Kidney capillary endothelial cell (primary cell): ENCODE results near the gene SMIM20.

Experiments
- DNase-seq: peaks from one replicate; pipeline ENCODE4 v3.0.0-alpha.2; 2018; ENCODE audit warnings: low spot score

The SMIM20 gene

GRCh38 chr4:25926462-25926861, 12.4 kb downstream of the SMIM20 start:
- DNase-seq = no peak

DNA sequence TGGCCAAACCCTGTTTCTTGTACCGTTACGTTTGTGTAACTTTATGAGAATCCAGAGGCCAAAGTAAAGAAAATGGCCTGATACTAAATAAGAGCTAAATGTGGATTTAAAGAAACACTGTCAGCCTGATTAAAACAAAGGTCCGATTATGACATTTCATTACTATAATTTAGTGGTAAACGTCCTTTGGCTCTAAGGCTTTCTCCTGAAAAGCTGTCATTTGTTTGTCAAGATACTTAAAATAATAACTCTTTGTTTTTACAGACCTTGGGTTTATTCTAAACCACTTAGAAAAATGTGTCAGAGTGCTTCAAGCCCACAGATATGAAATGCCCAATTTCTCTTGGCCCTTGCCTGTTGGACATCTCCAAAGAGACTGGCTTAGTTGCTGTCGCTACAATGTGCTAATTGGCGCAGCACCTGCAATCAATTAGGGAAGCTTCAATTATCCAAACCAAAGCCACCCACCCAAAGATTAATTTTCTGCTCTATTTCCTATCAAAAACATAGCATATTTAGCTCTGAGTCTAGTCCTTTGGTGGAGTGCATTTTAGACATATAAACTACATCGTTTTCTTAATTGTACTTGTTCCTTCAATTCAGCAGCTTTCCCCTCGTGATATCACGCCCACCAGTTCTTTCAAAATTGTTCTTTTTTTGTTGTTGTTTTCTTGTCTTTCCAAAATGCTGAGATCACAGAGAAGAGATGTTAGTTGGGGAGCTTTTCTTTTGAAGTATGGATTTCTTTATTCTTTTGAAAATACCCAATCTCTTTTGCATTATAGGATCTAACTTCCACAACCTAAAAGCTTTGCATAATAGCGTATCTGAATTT, 13.6 kb downstream of the SMIM20 start:
- no peak for DNase-seq

DNA sequence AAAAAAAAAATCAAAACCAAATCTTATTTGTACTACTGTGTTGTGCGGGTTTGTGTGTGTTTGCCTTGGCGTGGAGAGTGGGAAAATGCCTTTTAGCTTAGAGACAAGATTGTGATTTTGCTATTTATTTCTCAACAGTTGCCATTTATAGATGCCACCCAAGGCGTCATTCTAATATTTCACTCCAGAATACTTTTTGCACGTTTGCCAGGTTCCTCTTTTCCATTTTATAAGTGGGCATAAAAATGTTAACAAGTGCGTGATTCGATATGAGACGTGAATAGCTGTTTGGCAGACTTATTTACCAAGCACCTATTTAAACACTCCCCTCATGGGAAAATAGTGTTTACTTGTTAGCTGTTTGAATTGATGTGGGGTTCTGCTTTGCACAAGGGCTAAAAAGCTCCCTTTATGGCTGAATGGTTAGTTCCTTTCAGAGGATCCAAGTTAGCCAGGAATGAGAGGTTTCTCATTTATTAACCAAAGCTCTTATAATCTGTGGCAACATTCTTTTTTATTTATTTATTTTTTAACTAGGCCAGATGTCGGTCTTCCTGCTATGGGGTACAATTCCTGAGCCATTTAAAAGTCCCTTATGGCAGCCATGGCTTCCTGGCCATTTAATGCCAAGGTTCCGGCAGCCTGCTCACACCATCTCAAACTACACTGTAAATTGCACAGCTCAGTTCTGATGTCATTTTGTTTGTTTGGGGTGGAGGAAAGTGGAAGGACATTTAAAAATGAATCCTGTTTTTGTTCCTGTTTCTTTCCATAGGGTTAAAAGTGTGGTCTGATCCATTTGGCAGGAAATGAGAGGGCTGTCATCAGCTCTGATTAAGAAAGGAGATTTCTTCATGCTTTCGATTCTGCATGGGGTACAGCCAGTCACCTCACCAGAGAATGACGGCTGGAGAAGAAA, 14.6 kb downstream of the SMIM20 start:
- DNase-seq = no peak

DNA sequence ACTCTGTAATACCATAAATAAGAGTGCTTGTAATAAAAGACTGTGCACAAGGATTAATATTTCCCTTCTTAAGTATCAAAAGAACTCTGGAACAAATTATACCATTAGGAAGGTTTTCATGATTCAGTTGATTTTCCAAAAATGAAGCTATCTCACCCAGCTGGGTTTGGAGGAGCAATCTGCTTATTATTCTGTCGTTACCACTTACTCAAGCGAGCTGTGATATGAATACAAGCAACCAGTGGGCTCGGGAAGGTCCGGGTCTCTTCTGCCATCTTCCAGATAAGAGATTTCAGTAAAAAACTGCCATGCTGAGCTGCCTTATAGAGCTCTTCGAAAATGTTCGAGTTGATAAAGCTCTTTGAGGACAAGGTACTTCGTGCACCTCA, 15.3 kb downstream of the SMIM20 start:
- no peak for DNase-seq

DNA sequence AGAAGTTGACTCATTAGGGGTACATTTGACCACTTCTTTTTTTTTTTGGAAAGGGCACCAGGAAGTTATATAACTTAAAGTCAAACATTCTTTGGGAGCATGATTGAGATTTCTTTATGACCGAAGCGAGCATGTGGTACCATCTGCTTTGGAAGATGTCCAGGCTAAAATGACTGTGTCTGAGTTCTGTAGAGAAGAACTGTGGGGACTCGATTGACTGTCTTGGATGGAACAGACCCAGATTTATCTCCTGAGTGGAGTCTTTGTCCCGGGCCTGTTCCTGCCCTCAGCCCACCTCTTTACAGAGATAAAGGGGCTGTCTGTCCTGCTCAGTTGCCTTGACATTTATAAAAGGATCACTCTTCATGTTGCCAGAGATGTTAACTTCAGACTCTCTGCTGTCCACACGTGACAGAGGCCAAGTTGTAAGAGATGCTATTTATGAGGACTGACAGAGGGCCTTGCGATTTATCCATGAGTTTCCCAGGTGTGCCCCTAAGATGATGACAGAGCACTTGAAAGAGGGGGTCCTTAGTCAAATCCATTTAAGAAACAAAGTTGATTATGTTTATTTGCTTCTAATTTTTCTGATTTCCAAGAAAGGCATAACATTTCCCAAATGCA, 16.8 kb downstream of the SMIM20 start:
- DNase-seq = no peak

- DNase-seq = no peak
Measured at GRCh38 chr4:25936696-25937095, 22.7 kb downstream of the SMIM20 start.

DNA sequence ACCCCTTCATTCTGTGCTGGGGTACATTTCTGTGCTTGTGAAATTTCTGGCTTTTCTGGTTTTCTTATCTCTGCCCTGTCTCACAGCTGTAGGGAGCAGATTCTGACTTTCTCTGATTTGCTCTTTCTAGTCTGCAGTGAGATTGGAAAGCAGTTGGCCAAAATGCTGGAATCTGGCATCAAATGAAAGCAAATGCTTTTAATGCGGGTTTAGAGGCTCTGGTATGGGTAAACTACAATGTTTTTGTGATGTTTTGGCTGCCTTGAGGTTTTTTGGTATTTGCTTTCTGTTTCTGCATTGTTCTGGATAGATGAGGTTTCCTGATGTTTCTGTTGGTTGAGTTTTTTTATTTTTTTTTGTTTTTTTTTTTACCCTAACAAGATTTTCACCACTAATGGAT, 23.8 kb downstream of the SMIM20 start:
- DNase-seq = no peak

DNA sequence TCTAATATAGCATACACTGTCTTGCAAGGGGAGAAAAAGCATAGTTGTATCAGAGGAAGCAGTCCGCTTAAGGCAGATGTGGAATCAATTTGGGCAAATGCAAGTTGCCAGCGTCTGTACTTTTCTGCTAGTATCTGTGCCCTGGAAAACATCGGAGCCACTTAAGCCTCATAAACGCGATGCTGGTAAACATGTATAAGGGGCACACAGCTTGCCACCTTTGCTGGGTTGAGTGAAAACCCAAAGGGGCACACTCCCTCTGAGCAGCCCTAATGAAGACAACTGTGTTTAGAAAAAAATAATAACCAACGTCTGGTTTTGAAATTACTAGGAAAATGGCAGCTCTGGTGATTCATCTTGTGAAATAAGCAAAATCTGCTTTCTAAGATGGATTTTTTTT, 24.3 kb downstream of the SMIM20 start:
- DNase-seq = no peak

DNA sequence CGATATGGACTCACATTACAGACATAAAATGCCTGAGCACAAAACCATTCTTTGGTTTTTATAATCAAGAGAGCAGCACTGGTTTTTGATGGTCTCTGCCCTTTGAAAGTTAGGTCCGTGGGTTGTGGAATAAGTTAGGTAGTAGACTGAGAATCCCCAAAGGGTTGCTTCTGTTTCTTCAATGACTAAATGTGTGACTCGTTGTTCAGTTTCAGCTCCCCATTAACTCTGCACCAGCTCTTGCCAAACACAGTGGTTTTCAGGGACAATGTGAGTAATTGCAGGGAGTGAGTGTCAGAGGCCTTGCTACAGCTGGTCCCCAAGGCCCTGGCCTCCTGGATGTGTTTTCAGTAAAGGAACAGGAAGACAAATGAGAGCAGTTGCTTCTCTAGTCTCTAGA, 24.8 kb downstream of the SMIM20 start:
- DNase-seq = no peak

- no peak for DNase-seq
Measured at GRCh38 chr4:25939330-25939729, 25.3 kb downstream of the SMIM20 start.

- DNase-seq = no peak
Measured at GRCh38 chr4:25941457-25942221, 27.6 kb downstream of the SMIM20 start.

GRCh38 chr4:25943312-25943711, 29.3 kb downstream of the SMIM20 start:
- no peak for DNase-seq

GRCh38 chr4:25943805-25944204, 29.8 kb downstream of the SMIM20 start:
- no peak for DNase-seq

DNA sequence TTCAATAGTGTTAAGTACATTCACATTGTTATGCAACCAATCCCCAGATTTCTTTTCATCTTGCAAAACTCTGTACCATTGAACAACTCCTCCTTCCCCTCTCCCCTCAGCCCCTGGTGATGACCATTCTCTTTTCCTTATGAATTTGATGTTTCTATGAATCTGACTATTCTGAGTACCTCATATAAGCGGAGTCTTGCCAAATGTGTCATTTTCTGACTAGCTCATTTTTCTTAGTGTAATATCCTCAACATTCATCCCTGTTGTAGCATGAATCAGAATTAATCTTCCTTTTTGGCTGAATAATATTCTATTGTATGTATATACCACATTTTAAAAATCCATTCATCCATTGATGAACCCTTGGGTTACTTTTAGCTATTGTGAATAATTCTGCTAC, 34.0 kb downstream of the SMIM20 start:
- DNase-seq = no peak

GRCh38 chr4:25949173-25949748, 35.2 kb downstream of the SMIM20 start:
- DNase-seq = no peak

- no peak for DNase-seq
Measured at GRCh38 chr4:25949994-25950393, 36.0 kb downstream of the SMIM20 start.

- no peak for DNase-seq
Measured at GRCh38 chr4:25950461-25951389, 36.7 kb downstream of the SMIM20 start.

DNA sequence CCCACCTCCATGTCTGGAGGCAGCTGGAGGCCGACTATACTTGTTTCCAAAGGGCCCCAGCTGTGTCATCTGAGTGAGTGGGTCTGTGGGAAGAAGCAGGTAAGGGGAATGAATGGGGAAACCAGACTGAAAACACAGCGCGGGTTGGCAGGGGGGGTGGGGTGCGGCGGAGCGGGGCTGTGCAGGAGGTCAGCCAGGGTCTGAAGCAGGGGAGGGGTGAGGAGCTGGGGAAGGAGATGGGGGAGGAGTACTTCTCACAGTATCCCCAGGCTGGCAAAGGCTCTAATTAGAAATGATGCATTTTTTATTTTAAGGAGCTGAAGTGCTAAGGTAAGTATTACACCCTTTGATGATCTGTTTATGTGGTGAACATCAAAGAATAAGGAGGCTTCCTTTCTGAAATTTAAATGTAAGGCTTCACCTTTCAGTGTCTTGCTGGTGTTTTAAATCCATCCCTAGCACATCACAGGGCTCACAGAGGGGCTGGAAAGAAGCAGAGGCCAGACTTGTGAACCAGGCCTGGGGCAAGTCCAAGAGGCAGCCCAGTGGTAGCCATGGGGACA, 37.5 kb downstream of the SMIM20 start:
- DNase-seq = no peak

DNA sequence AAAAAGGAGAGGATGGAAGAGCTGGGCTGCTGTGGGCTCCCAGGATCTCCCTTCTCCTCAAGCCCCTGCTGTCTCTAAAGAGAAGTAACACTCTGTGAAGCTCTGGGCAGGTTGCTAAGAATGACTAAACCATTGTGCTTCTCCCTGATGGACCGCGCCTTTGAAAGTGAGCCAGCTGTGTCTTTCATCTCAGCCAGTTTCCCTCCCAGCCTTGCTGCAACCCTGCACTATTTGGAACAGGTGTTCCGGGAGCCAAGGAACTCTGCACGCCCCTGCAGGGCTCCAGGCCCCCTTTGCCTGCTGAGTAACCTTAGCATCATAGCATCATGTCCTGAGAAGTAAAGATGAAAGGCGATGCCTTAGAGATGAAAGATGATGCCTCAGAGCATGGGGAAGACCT, 39.7 kb downstream of the SMIM20 start:
- DNase-seq = no peak

- no peak for DNase-seq
Measured at GRCh38 chr4:25954293-25954904, 40.4 kb downstream of the SMIM20 start.
